HCT116 (cell line): ENCODE data around the gene CD93.

Experiments
- ATF3 ChIP-seq: IDR thresholded peaks from 2 replicates; pipeline ENCODE4 v1.6.1; 2012
- CBX3 ChIP-seq: IDR thresholded peaks from 2 replicates; pipeline ENCODE4 v1.6.1; 2012; ENCODE audit warnings: low read depth
- CEBPB ChIP-seq: IDR thresholded peaks from 2 replicates; pipeline ENCODE4 v1.6.1; 2012; ENCODE audit warnings: low read depth
- CTCF ChIP-seq, 3 experiments: fragments of 200-600 bp in 1 of 3; sonication (generic) in 1 of 3; IDR thresholded peaks in 2 of 3; conservative IDR thresholded peaks in 1 of 3; 2 replicates each; pipeline ENCODE4 v1.5.1; 2012 to 2017; ENCODE audit warnings: low read depth in 2 of 3, low read length in 2 of 3, antibody characterized with exemption in 1 of 3, borderline replicate concordance in 1 of 3, control low read depth in 1 of 3, mild to moderate bottlenecking in 1 of 3, mixed read lengths in 1 of 3, mixed run types in 1 of 3, moderate library complexity in 1 of 3; ENCODE audit not compliant: insufficient read depth in 1 of 3
- EGR1 ChIP-seq: IDR thresholded peaks from 2 replicates; pipeline ENCODE4 v1.6.1; 2012; ENCODE audit warnings: low read depth
- EZH2 ChIP-seq: fragments of 200-600 bp; sonication (generic); IDR thresholded peaks from 2 replicates; pipeline ENCODE4 v1.6.1; 2017; ENCODE audit warnings: antibody characterized with exemption, mixed run types
- EZH2phosphoT487 ChIP-seq: fragments of 200-600 bp; IDR thresholded peaks from 2 replicates; pipeline ENCODE4 v1.6.1; 2018; ENCODE audit warnings: antibody characterized with exemption, borderline replicate concordance
- POLR2AphosphoS5 ChIP-seq: IDR thresholded peaks from 2 replicates; pipeline ENCODE4 v1.6.1; 2011; ENCODE audit warnings: mild to moderate bottlenecking, low read depth, low read length, moderate library complexity
- RAD21 ChIP-seq: IDR thresholded peaks from 2 replicates; pipeline ENCODE4 v1.6.1; 2012; ENCODE audit warnings: low read depth, mild to moderate bottlenecking
- SIN3A ChIP-seq: IDR thresholded peaks from 2 replicates; pipeline ENCODE4 v1.6.1; 2012; ENCODE audit warnings: low read depth
- YY1 ChIP-seq: IDR thresholded peaks from 2 replicates; pipeline ENCODE4 v1.6.1; 2011; ENCODE audit warnings: low read length, low read depth, moderate library complexity, mild to moderate bottlenecking; ENCODE audit not compliant: insufficient replicate concordance; ENCODE audit errors: extremely low read depth
- ZBTB33 ChIP-seq: IDR thresholded peaks from 2 replicates; pipeline ENCODE4 v1.6.1; 2011; ENCODE audit warnings: mild to moderate bottlenecking, low read length, moderate library complexity; ENCODE audit not compliant: insufficient replicate concordance; ENCODE audit errors: extremely low read depth
- TF ChIP-seq, protein P1 (sequence below): IDR thresholded peaks from 2 replicates; pipeline ENCODE4 v1.6.1; 2012

DNA sequence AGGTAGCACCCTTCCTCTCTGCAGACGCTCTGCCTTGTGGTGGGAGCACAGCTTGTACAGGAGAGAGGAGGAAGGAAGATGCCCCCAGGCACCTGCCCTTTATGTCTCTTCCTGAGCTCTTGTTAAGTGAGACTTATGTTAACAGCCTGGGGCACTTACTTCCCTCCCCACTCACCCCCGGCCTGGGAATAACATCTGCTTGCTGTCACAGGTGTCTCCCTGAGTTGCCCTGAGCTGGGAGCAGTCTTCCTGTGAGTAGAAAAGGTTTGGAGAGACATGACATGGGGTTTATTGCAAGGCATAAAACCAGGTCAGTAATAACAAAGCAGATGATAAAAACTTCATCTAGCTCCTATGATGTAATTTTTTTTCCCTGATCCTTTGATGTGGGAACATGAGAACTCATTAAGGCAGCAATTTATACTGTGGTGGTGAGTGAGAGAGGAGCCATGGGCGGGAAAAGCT, 49.1 kb downstream of the CD93 start:
- no peak for TF ChIP-seq EGR1
- no peak for TF ChIP-seq CEBPB
- no peak for TF ChIP-seq POLR2AphosphoS5
- no peak for TF ChIP-seq CTCF (IDR thresholded peaks at IDR 0.05 in 2 of 3, conservative IDR thresholded peaks at IDR 0.05 in 1 of 3; ENCODE audit: borderline replicate concordance in 1 of 3, insufficient read depth in 1 of 3, low read depth in 2 of 3, low read length in 2 of 3)
- TF ChIP-seq EZH2: no peak
- TF ChIP-seq, protein P1, sequence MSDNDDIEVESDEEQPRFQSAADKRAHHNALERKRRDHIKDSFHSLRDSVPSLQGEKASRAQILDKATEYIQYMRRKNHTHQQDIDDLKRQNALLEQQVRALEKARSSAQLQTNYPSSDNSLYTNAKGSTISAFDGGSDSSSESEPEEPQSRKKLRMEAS: no peak
- no peak for TF ChIP-seq ATF3
- no peak for TF ChIP-seq YY1
- no peak for TF ChIP-seq EZH2phosphoT487
- no peak for TF ChIP-seq RAD21
- no peak for TF ChIP-seq CBX3
- TF ChIP-seq SIN3A: no peak
- TF ChIP-seq ZBTB33: no peak
